ENCODE measurements around the gene LMX1A.

DNA sequence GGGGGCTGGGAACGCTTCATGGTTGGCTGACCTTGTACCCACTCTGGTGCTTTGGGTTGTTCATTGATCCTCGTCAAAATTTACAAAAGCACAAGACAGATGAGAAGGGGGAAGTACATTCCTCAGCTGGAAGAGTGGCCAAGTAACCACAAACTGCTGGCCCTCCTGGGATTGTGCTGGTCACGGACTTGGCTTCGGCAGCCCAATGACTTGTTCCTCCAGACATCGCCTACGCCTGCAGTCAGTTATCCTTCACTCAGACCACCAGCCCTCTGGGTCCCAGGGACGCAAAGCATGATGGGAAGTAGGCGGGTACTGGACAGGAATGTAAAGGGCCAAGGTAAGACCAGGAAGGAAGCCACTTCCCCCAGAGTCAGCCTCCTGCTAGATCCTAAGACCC, 53.1 kb downstream of the LMX1A start:
- TF ChIP-seq CTCF (IDR thresholded peaks at IDR 0.05) (no peak), POLR2A (IDR thresholded peaks at IDR 0.05) (no peak), POLR2AphosphoS5 (IDR thresholded peaks at IDR 0.05) (no peak), EP300 (IDR thresholded peaks at IDR 0.05) (no peak)

All from gastroesophageal sphincter (tissue), 3 donors.